Stimulated activated CD4-positive, alpha-beta T cell treated with anti-CD3 and anti-CD28 coated beads, Interleukin-1b, Interleukin-23, amount 100 ng/mL, for 1 hour (primary cell): ENCODE measurements around the gene TFEB.
"Not testable (repeated sequence)": the region's sequence is repeated elsewhere in the genome, so short reads cannot be mapped to it uniquely, and the experiment has no call there.

Experiments used
- DNase-seq, 2 donors: peaks; one replicate each; pipeline ENCODE4 v3.0.0-alpha.2; 2020; ENCODE audit warnings: low read depth in 2 of 2

TFEB gene

GRCh38 chr6:41766043-41766664 lies 30.7 kb upstream of the TFEB start:
- DNase-seq, result not testable (repeated sequence)

- DNase-seq, result no peak
Observed at GRCh38 chr6:41763470-41763869, 28.1 kb upstream of the TFEB start.

GRCh38 chr6:41759905-41760579 lies 24.6 kb upstream of the TFEB start:
- DNase-seq, result no peak

GRCh38 chr6:41759106-41759904 lies 23.9 kb upstream of the TFEB start:
- DNase-seq, result no peak

- DNase-seq, result no peak
Observed at GRCh38 chr6:41758641-41759035, 23.2 kb upstream of the TFEB start.

- DNase-seq, result no peak
Observed at GRCh38 chr6:41757931-41758640, 22.7 kb upstream of the TFEB start.

GRCh38 chr6:41757271-41757670 lies 21.9 kb upstream of the TFEB start:
- no peak for DNase-seq

GRCh38 chr6:41756354-41756753 lies 20.9 kb upstream of the TFEB start:
- no peak for DNase-seq

GRCh38 chr6:41755895-41756294 lies 20.5 kb upstream of the TFEB start:
- no peak for DNase-seq

GRCh38 chr6:41750374-41750773 lies 15.0 kb upstream of the TFEB start:
- DNase-seq, result no peak

GRCh38 chr6:41748542-41748941 lies 13.1 kb upstream of the TFEB start:
- DNase-seq, result no peak

- no peak for DNase-seq
Observed at GRCh38 chr6:41748102-41748477, 12.7 kb upstream of the TFEB start.

- no peak for DNase-seq
Observed at GRCh38 chr6:41747256-41748101, 12.1 kb upstream of the TFEB start, which contains the start of gene PGC. PGC (minus strand) TSS chr6:41747397; CDS start chr6:41747334, 63 bp downstream.

- no peak for DNase-seq
Observed at GRCh38 chr6:41746107-41746506, 10.7 kb upstream of the TFEB start.

- DNase-seq, result no peak
Observed at GRCh38 chr6:41744236-41744787, 8.9 kb upstream of the TFEB start.

- no peak for DNase-seq
Observed at GRCh38 chr6:41743406-41744235, 8.2 kb upstream of the TFEB start.

GRCh38 chr6:41741625-41742490 lies 6.5 kb upstream of the TFEB start:
- DNase-seq, result no peak

- no peak for DNase-seq
Observed at GRCh38 chr6:41740366-41741162, 5.2 kb upstream of the TFEB start.
